HCT116 (cell line): ENCODE results near the gene OBSL1. TPM values are rescaled to one million over a fixed set of nuclear protein-coding genes. Genes with fewer than 3 reads are reported as not detected.
A peak's percentile ranks its signal among the peaks of the same experiment; 100 is the strongest.

Experiments used
- ATAC-seq: fragments of 200-7000 bp; cut with Tn5 transposase; 2 replicates; pipeline ENCODE4 v1.9.1; 2020; ENCODE audit warnings: mild to moderate bottlenecking, moderate library complexity
- BruUV-seq: library from RNA; stranded (reverse); fragments of 400-500 nt; replicated peaks from 2 replicates; lab custom pipeline; 2021; lab: Mats Ljungman, UMichigan
- CTCF ChIA-PET: fragments of 300-600 bp; sonication (Branson Sonifier 250); formaldehyde crosslinking; loops from one replicate; lab custom pipeline; 2021; ENCODE audit warnings: antibody characterized with exemption; lab: Charles Lee
- POLR2A ChIA-PET: fragments of 300-600, 350-600 bp; sonication (Branson Sonifier 250); formaldehyde crosslinking; loops from one replicate; lab custom pipeline; 2021; ENCODE audit warnings: antibody characterized with exemption; lab: Charles Lee
- RAD21 ChIA-PET, 2 experiments: fragments of 300-600 bp; sonication (Branson Sonifier 250); formaldehyde crosslinking; loops; one replicate each; lab custom pipeline; 2023; ENCODE audit warnings: low total read pairs in 2 of 2; ENCODE audit not compliant: uncharacterized antibody in 2 of 2, unreplicated experiment in 2 of 2, low non-redundant PET in 1 of 2; lab: Charles Lee
- DNase-seq: peaks from one replicate; pipeline ENCODE4 v3.0.0-alpha.2; 2010; ENCODE audit warnings: low read depth, low spot score
- H2AFZ ChIP-seq: fragments of 200-600 bp; shearing (Covaris generic), sonication (generic); 2 replicates; pipeline ENCODE4 v1.6.1; 2017; ENCODE audit warnings: low read depth, mixed run types, mixed read lengths, antibody characterized with exemption, low read length; ENCODE audit not compliant: poor library complexity, severe bottlenecking
- H3K27ac ChIP-seq: 2 replicates; pipeline ENCODE4 v1.5.1; 2012; ENCODE audit warnings: low read depth, low read length
- H3K27me3 ChIP-seq: fragments of 200-600 bp; sonication (generic); 2 replicates; pipeline ENCODE4 v1.6.1; 2016; ENCODE audit warnings: mixed run types, low read length, mixed read lengths; ENCODE audit not compliant: insufficient read depth
- H3K36me3 ChIP-seq, 2 experiments: fragments of 200-500 bp in 1 of 2; fragments of 200-600 bp in 1 of 2; sonication (Bioruptor generic) in 1 of 2; sonication (generic) in 1 of 2; 2 replicates each; pipeline versions ENCODE4 v1.5.1 to v1.6.1; 2014 to 2016; ENCODE audit warnings: low read length in 2 of 2, inconsistent platforms in 1 of 2, mixed read lengths in 1 of 2, mixed run types in 1 of 2; ENCODE audit not compliant: insufficient read depth in 2 of 2, control insufficient read depth in 1 of 2
- H3K4me1 ChIP-seq, 2 experiments: fragments of 200-600 bp in 1 of 2; sonication (generic) in 1 of 2; 2 replicates each; pipeline versions ENCODE4 v1.5.1 to v1.6.1; 2012 to 2017; ENCODE audit warnings: low read length in 2 of 2, inconsistent platforms in 1 of 2, mild to moderate bottlenecking in 1 of 2, mixed read lengths in 1 of 2, mixed run types in 1 of 2, moderate library complexity in 1 of 2; ENCODE audit not compliant: insufficient read depth in 2 of 2, control insufficient read depth in 1 of 2
- H3K4me2 ChIP-seq: fragments of 200-600 bp; sonication (generic); 2 replicates; pipeline ENCODE4 v1.6.1; 2017; ENCODE audit warnings: mixed run types, low read length, mixed read lengths
- H3K4me3 ChIP-seq, 2 experiments: fragments of 200-600 bp in 1 of 2; sonication (generic) in 1 of 2; replicated peaks in 1 of 2; 2 replicates each; pipeline ENCODE4 v1.5.1; 2011 to 2016; ENCODE audit warnings: low read length in 2 of 2, control low read depth in 1 of 2, low read depth in 1 of 2, mild to moderate bottlenecking in 1 of 2, mixed read lengths in 1 of 2, mixed run types in 1 of 2
- H3K79me2 ChIP-seq: fragments of 200-600 bp; sonication (generic); 2 replicates; pipeline ENCODE4 v1.6.1; 2017; ENCODE audit warnings: mild to moderate bottlenecking, mixed run types, low read length, moderate library complexity, mixed read lengths; ENCODE audit not compliant: insufficient read depth
- H3K9ac ChIP-seq: fragments of 200-600 bp; sonication (generic); 2 replicates; pipeline ENCODE4 v1.6.1; 2016; ENCODE audit warnings: low read length, mixed read lengths
- H3K9me2 ChIP-seq: fragments of 200-600 bp; sonication (generic), shearing (Covaris generic); 2 replicates; pipeline ENCODE4 v1.6.1; 2017; ENCODE audit warnings: mixed run types, mild to moderate bottlenecking, moderate library complexity; ENCODE audit not compliant: insufficient read depth
- H3K9me3 ChIP-seq, 2 experiments: fragments of 200-500 bp in 1 of 2; fragments of 200-600 bp in 1 of 2; sonication (Bioruptor generic) in 1 of 2; sonication (generic) in 1 of 2; 2 replicates each; pipeline ENCODE4 v1.6.1; 2014 to 2017; ENCODE audit warnings: low read length in 2 of 2, mixed read lengths in 2 of 2, inconsistent platforms in 1 of 2, low read depth in 1 of 2, mild to moderate bottlenecking in 1 of 2, mixed run types in 1 of 2, moderate library complexity in 1 of 2; ENCODE audit not compliant: control insufficient read depth in 1 of 2, insufficient read depth in 1 of 2
- H4K20me1 ChIP-seq: fragments of 200-600 bp; sonication (generic), shearing (Covaris generic); 2 replicates; pipeline ENCODE4 v1.6.1; 2017; ENCODE audit warnings: mixed run types, mild to moderate bottlenecking, moderate library complexity; ENCODE audit not compliant: insufficient read depth
- CEBPB ChIP-seq: IDR thresholded peaks from 2 replicates; pipeline ENCODE4 v1.6.1; 2012; ENCODE audit warnings: low read depth
- EZH2 ChIP-seq: fragments of 200-600 bp; sonication (generic); IDR thresholded peaks from 2 replicates; pipeline ENCODE4 v1.6.1; 2017; ENCODE audit warnings: antibody characterized with exemption, mixed run types
- FOSL1 ChIP-seq: IDR thresholded peaks from 2 replicates; pipeline ENCODE4 v1.6.1; 2012; ENCODE audit warnings: low read depth
- MAX ChIP-seq: IDR thresholded peaks from 2 replicates; pipeline ENCODE4 v1.6.1; 2012
- POLR2A ChIP-seq: IDR thresholded peaks from 2 replicates; pipeline ENCODE4 v1.7.0; 2011; ENCODE audit warnings: borderline replicate concordance; ENCODE audit not compliant: insufficient read depth, insufficient read length; ENCODE audit errors: extremely low read depth
- POLR2AphosphoS5 ChIP-seq: IDR thresholded peaks from 2 replicates; pipeline ENCODE4 v1.6.1; 2011; ENCODE audit warnings: mild to moderate bottlenecking, low read depth, low read length, moderate library complexity
- RAD21 ChIP-seq: IDR thresholded peaks from 2 replicates; pipeline ENCODE4 v1.6.1; 2012; ENCODE audit warnings: low read depth, mild to moderate bottlenecking
- SIN3A ChIP-seq: IDR thresholded peaks from 2 replicates; pipeline ENCODE4 v1.6.1; 2012; ENCODE audit warnings: low read depth
- SP1 ChIP-seq: IDR thresholded peaks from 2 replicates; pipeline ENCODE4 v1.6.1; 2012; ENCODE audit warnings: low read depth
- SRF ChIP-seq: IDR thresholded peaks from 2 replicates; pipeline ENCODE4 v1.6.1; 2012; ENCODE audit warnings: low read depth
- TCF7L2 ChIP-seq: IDR thresholded peaks from 2 replicates; pipeline ENCODE4 v1.7.0; 2011; ENCODE audit warnings: borderline replicate concordance, inconsistent platforms; ENCODE audit not compliant: insufficient read depth, insufficient read length; ENCODE audit errors: extremely low read depth
- intact Hi-C: fragments of 100-400 bp; cut with micrococcal nuclease; formaldehyde crosslinking; loops from 2 replicates; pipeline ENCODE4 v1.10.0; 2022
- total RNA-seq: library from RNA; stranded (reverse); gene quantifications from one replicate; pipeline ENCODE4 v1.2.1, GENCODE V29; 2021; ENCODE audit not compliant: unreplicated experiment
- TF ChIP-seq, protein P1 (sequence below): IDR thresholded peaks from 2 replicates; pipeline ENCODE4 v1.6.1; 2012
- TF ChIP-seq, protein P2 (sequence below), 3 experiments: fragments of 200-600 bp in 1 of 3; sonication (generic) in 1 of 3; IDR thresholded peaks in 2 of 3; conservative IDR thresholded peaks in 1 of 3; 2 replicates each; pipeline ENCODE4 v1.5.1; 2012 to 2017; ENCODE audit warnings: low read depth in 2 of 3, low read length in 2 of 3, antibody characterized with exemption in 1 of 3, borderline replicate concordance in 1 of 3, control low read depth in 1 of 3, mild to moderate bottlenecking in 1 of 3, mixed read lengths in 1 of 3, mixed run types in 1 of 3, moderate library complexity in 1 of 3; ENCODE audit not compliant: insufficient read depth in 1 of 3

OBSL1 gene
- total RNA-seq, 1 experiment from 2014 or later: 45.2 TPM

GRCh38 chr2:219520079-219520478, 51.3 kb downstream of the OBSL1 start:
- Histone ChIP-seq H3K79me2 (no peaks in the 10 kb centered on the region), H3K4me2 (peak overlapping the region; percentile 88), H3K4me3 (no peak overlapping the region; a peak in 1 of 4 replicates), H4K20me1 (no peaks in the 10 kb centered on the region), H3K4me1 (peaks cover 36 to 70% of the 10 kb centered on the region in 2 experiments), H3K36me3 (no peaks in the 10 kb centered on the region), H3K9me3 (no peaks in the 10 kb centered on the region), H2AFZ (no peak overlapping the region), H3K27ac (peak overlapping the region; percentile 78; the same call in 1 of the 2 replicates), H3K9me2 (no peaks in the 10 kb centered on the region), H3K9ac (peak overlapping the region; percentile 64), H3K27me3 (no peaks in the 10 kb centered on the region)
- intact Hi-C loops: loop anchor here (2.0 kb wide), 1 partner anchor 43 kb away; no protein-coding TSS in a partner anchor
- DNase-seq: no peak
- CTCF ChIA-PET: interaction anchor here (0.6 to 3.0 kb wide), 9 partner anchors 10 to 131 kb away, joined by 3 to 34 read pairs (median 14); partner anchors contain the start of gene GMPPA
- no TSS peak for BruUV-seq
- RAD21 ChIA-PET: interaction anchor here (1.0 to 1.9 kb wide), 3 partner anchors 10 to 117 kb away, joined by 3 to 8 read pairs (median 3); no protein-coding TSS in a partner anchor
- POLR2A ChIA-PET: interaction anchor here (1.2 to 1.9 kb wide), 3 partner anchors 10 to 22 kb away, joined by 3 to 5 read pairs (median 5); partner anchors contain the start of gene GMPPA
- TF ChIP-seq, protein P1, sequence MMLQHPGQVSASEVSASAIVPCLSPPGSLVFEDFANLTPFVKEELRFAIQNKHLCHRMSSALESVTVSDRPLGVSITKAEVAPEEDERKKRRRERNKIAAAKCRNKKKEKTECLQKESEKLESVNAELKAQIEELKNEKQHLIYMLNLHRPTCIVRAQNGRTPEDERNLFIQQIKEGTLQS: no peak
- TF ChIP-seq FOSL1 (no peak), CEBPB (no peak), RAD21 (no peak), POLR2A (no peak), TCF7L2 (no peak), SRF (no peak), SIN3A (no peak), MAX (no peak), EZH2 (no peak), POLR2AphosphoS5 (no peak), SP1 (no peak)
- TF ChIP-seq, protein P2, sequence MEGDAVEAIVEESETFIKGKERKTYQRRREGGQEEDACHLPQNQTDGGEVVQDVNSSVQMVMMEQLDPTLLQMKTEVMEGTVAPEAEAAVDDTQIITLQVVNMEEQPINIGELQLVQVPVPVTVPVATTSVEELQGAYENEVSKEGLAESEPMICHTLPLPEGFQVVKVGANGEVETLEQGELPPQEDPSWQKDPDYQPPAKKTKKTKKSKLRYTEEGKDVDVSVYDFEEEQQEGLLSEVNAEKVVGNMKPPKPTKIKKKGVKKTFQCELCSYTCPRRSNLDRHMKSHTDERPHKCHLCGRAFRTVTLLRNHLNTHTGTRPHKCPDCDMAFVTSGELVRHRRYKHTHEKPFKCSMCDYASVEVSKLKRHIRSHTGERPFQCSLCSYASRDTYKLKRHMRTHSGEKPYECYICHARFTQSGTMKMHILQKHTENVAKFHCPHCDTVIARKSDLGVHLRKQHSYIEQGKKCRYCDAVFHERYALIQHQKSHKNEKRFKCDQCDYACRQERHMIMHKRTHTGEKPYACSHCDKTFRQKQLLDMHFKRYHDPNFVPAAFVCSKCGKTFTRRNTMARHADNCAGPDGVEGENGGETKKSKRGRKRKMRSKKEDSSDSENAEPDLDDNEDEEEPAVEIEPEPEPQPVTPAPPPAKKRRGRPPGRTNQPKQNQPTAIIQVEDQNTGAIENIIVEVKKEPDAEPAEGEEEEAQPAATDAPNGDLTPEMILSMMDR (IDR thresholded peaks at IDR 0.05 in 2 of 3, conservative IDR thresholded peaks at IDR 0.05 in 1 of 3; ENCODE audit: borderline replicate concordance in 1 of 3, insufficient read depth in 1 of 3, low read depth in 2 of 3, low read length in 2 of 3): no peak
- ATAC-seq: no peak
